H1 (cell line): ENCODE results near the gene ARL6IP6. TPM values are rescaled to one million over a fixed set of nuclear protein-coding genes. Genes with fewer than 3 reads are reported as not detected.

Experiments
- CTCF ChIA-PET: fragments of 300-600 bp; sonication (Branson Sonifier 250); formaldehyde crosslinking; loops from one replicate; lab custom pipeline; 2021; ENCODE audit not compliant: partially characterized antibody; lab: Charles Lee
- POLR2A ChIA-PET: fragments of 300-600 bp; sonication (Branson Sonifier 250); formaldehyde crosslinking; loops from one replicate; lab custom pipeline; 2021; ENCODE audit warnings: inconsistent platforms; ENCODE audit not compliant: partially characterized antibody; lab: Charles Lee
- DNase-seq, 2 experiments: peaks; one replicate each; pipeline versions ENCODE4 v3.0.0 to v3.0.0-alpha.2; 2010 to 2022; ENCODE audit warnings: low spot score in 2 of 2, low read depth in 1 of 2, mixed read lengths in 1 of 2
- FAIRE-seq: peaks from 2 replicates; lab custom pipeline; 2011; peaks lifted over from hg19 to GRCh38; lab: Jason Lieb, UNC
- H2AFZ ChIP-seq: 2 replicates; pipeline ENCODE4 v1.8.1; 2012; ENCODE audit warnings: low read length, inconsistent platforms
- H2AK5ac ChIP-seq: 2 replicates; pipeline ENCODE4 v1.6.1; 2013; ENCODE audit warnings: low read depth, low read length
- H2BK120ac ChIP-seq: replicated peaks from 2 replicates; pipeline ENCODE3; 2013; ENCODE audit warnings: low read depth, low read length, inconsistent platforms
- H2BK12ac ChIP-seq: 2 replicates; pipeline ENCODE4 v1.6.1; 2013; ENCODE audit warnings: low read depth, low read length
- H2BK15ac ChIP-seq: 2 replicates; pipeline ENCODE4 v1.6.1; 2013; ENCODE audit warnings: low read length
- H2BK20ac ChIP-seq: 2 replicates; pipeline ENCODE4 v1.6.1; 2013; ENCODE audit warnings: low read length
- H2BK5ac ChIP-seq: 2 replicates; pipeline ENCODE4 v1.6.1; 2013; ENCODE audit warnings: low read depth, low read length
- H3K14ac ChIP-seq: 2 replicates; pipeline ENCODE4 v1.6.1; 2013; ENCODE audit warnings: inconsistent platforms; ENCODE audit not compliant: insufficient read length
- H3K18ac ChIP-seq: 2 replicates; pipeline ENCODE4 v1.6.1; 2013; ENCODE audit warnings: low read length; ENCODE audit errors: extremely low read depth
- H3K23ac ChIP-seq: 2 replicates; pipeline ENCODE4 v1.6.1; 2013; ENCODE audit warnings: inconsistent platforms; ENCODE audit not compliant: insufficient read length
- H3K23me2 ChIP-seq: 2 replicates; pipeline ENCODE4 v1.6.1; 2013; ENCODE audit warnings: low read depth, low read length
- H3K27ac ChIP-seq: 2 replicates; pipeline ENCODE4 v1.6.1; 2011; ENCODE audit warnings: low read depth, low read length, inconsistent platforms
- H3K27me3 ChIP-seq, 4 experiments: replicated peaks in 1 of 4; 1 replicate in 1 of 4; 2 replicates in 3 of 4; pipeline versions ENCODE4 v1.6.1 to v1.8.1; 2011 to 2013; ENCODE audit warnings: low read length in 3 of 4, mild to moderate bottlenecking in 3 of 4, inconsistent platforms in 2 of 4, mixed read lengths in 2 of 4, moderate library complexity in 1 of 4; ENCODE audit not compliant: control insufficient read depth in 3 of 4, insufficient read depth in 3 of 4; ENCODE audit errors: extremely low read depth in 1 of 4
- H3K36me3 ChIP-seq, 4 experiments: 2 replicates each; pipeline versions ENCODE4 v1.6.1 to v1.8.1; 2011 to 2013; ENCODE audit warnings: mild to moderate bottlenecking in 4 of 4, low read length in 3 of 4, moderate library complexity in 2 of 4, control low read depth in 1 of 4, inconsistent platforms in 1 of 4; ENCODE audit not compliant: insufficient read depth in 4 of 4, control insufficient read depth in 2 of 4
- H3K4ac ChIP-seq: replicated peaks from 2 replicates; pipeline ENCODE3; 2013; ENCODE audit warnings: low read length, low read depth, mixed read lengths, inconsistent platforms; ENCODE audit not compliant: insufficient read length
- H3K4me1 ChIP-seq, 4 experiments: replicated peaks in 1 of 4; 1 replicate in 1 of 4; 2 replicates in 3 of 4; pipeline versions ENCODE4 v1.6.1 to v1.8.1; 2011 to 2013; ENCODE audit warnings: low read length in 3 of 4, inconsistent platforms in 2 of 4, mixed read lengths in 1 of 4; ENCODE audit not compliant: insufficient read depth in 4 of 4, control insufficient read depth in 3 of 4
- H3K4me2 ChIP-seq, 2 experiments: 2 replicates each; pipeline versions ENCODE4 v1.6.1 to v1.8.1; 2011 to 2013; ENCODE audit warnings: low read depth in 2 of 2, low read length in 2 of 2, control low read depth in 1 of 2, inconsistent platforms in 1 of 2, mild to moderate bottlenecking in 1 of 2; ENCODE audit not compliant: insufficient read depth in 1 of 2
- H3K4me3 ChIP-seq, 4 experiments: fragments of 200-600, 300-600 bp in 1 of 4; sonication (generic), shearing (Covaris generic), sonication (Bioruptor Twin) in 1 of 4; 2 replicates each; pipeline versions ENCODE4 v1.5.1 to v1.8.1; 2011 to 2016; ENCODE audit warnings: low read length in 4 of 4, low read depth in 3 of 4, control low read depth in 2 of 4, inconsistent platforms in 2 of 4, mild to moderate bottlenecking in 2 of 4, mixed read lengths in 1 of 4, moderate library complexity in 1 of 4; ENCODE audit not compliant: insufficient read depth in 2 of 4; ENCODE audit errors: extremely low read depth in 1 of 4
- H3K56ac ChIP-seq: replicated peaks from 2 replicates; pipeline ENCODE3; 2013; ENCODE audit warnings: low read depth, mild to moderate bottlenecking, mixed read lengths, low read length, inconsistent platforms; ENCODE audit not compliant: insufficient read length
- H3K79me1 ChIP-seq: 2 replicates; pipeline ENCODE4 v1.6.1; 2013; ENCODE audit warnings: low read depth, low read length, control low read depth
- H3K79me2 ChIP-seq, 2 experiments: 2 replicates each; pipeline versions ENCODE4 v1.6.1 to v1.8.1; 2012 to 2013; ENCODE audit warnings: low read length in 2 of 2, mild to moderate bottlenecking in 2 of 2, inconsistent platforms in 1 of 2; ENCODE audit not compliant: insufficient read depth in 2 of 2, control insufficient read depth in 1 of 2
- H3K9ac ChIP-seq, 4 experiments: replicated peaks in 1 of 4; 1 replicate in 1 of 4; 2 replicates in 3 of 4; pipeline versions ENCODE4 v1.6.1 to v1.8.1; 2011 to 2013; ENCODE audit warnings: low read depth in 3 of 4, low read length in 3 of 4, control low read depth in 2 of 4, mild to moderate bottlenecking in 2 of 4, moderate library complexity in 2 of 4, inconsistent platforms in 1 of 4; ENCODE audit errors: extremely low read depth in 1 of 4
- H3K9me3 ChIP-seq, 2 experiments: 2 replicates each; pipeline versions ENCODE4 v1.6.1 to v1.8.1; 2012 to 2013; ENCODE audit warnings: mild to moderate bottlenecking in 2 of 2, moderate library complexity in 2 of 2, control low read depth in 1 of 2, inconsistent platforms in 1 of 2, low read depth in 1 of 2, low read length in 1 of 2, mixed read lengths in 1 of 2; ENCODE audit not compliant: insufficient read depth in 2 of 2
- H4K20me1 ChIP-seq, 2 experiments: replicated peaks in 1 of 2; 2 replicates each; pipeline versions ENCODE3 to v1.8.1; 2011 to 2013; ENCODE audit warnings: inconsistent platforms in 2 of 2, low read length in 2 of 2, mild to moderate bottlenecking in 1 of 2; ENCODE audit not compliant: insufficient read depth in 2 of 2, control insufficient read depth in 1 of 2
- H4K5ac ChIP-seq: 2 replicates; pipeline ENCODE4 v1.6.1; 2013; ENCODE audit warnings: low read length, low read depth, mixed read lengths, inconsistent platforms; ENCODE audit not compliant: insufficient read length
- H4K8ac ChIP-seq: 2 replicates; pipeline ENCODE4 v1.8.0; 2013; ENCODE audit warnings: mild to moderate bottlenecking, moderate library complexity, low read length, inconsistent platforms; ENCODE audit not compliant: insufficient read depth; ENCODE audit errors: extremely low read depth
- H4K91ac ChIP-seq: replicated peaks from 2 replicates; pipeline ENCODE3; 2013; ENCODE audit warnings: low read length, mixed read lengths, inconsistent platforms; ENCODE audit not compliant: insufficient read length
- ATF3 ChIP-seq: IDR thresholded peaks from 2 replicates; pipeline ENCODE4 v1.6.1; 2011; ENCODE audit warnings: low read depth, mild to moderate bottlenecking, low read length; ENCODE audit not compliant: insufficient read depth
- E2F6 ChIP-seq: IDR thresholded peaks from 2 replicates; pipeline ENCODE4 v1.6.1; 2012; ENCODE audit warnings: inconsistent platforms
- EGR1 ChIP-seq: IDR thresholded peaks from 2 replicates; pipeline ENCODE4 v1.6.1; 2011; ENCODE audit warnings: low read depth, low read length, borderline replicate concordance
- GABPA ChIP-seq: IDR thresholded peaks from 2 replicates; pipeline ENCODE4 v1.6.1; 2011; ENCODE audit warnings: mild to moderate bottlenecking, low read length, moderate library complexity, borderline replicate concordance; ENCODE audit not compliant: insufficient read depth
- HDAC6 ChIP-seq: IDR thresholded peaks from one replicate; pipeline ENCODE4 v1.7.1; 2012; ENCODE audit warnings: low read depth, mild to moderate bottlenecking, inconsistent platforms, low read length, moderate library complexity
- JUND ChIP-seq: IDR thresholded peaks from 2 replicates; pipeline ENCODE4 v1.6.1; 2011; ENCODE audit warnings: mild to moderate bottlenecking, improper control_type of control experiment, low read length
- KDM1A ChIP-seq: fragments of 200-600, 300-600 bp; sonication (generic); IDR thresholded peaks from 2 replicates; pipeline ENCODE4 v1.7.1; 2016; ENCODE audit warnings: mild to moderate bottlenecking, low read length, borderline replicate concordance
- NRF1 ChIP-seq: IDR thresholded peaks from 2 replicates; pipeline ENCODE4 v1.6.1; 2011; ENCODE audit warnings: mild to moderate bottlenecking, low read depth, low read length, improper control_type of control experiment
- TAF1 ChIP-seq: IDR thresholded peaks from 2 replicates; pipeline ENCODE4 v1.6.1; 2011; ENCODE audit warnings: mild to moderate bottlenecking, low read depth, low read length
- TBP ChIP-seq: IDR thresholded peaks from 2 replicates; pipeline ENCODE4 v1.6.1; 2011; ENCODE audit warnings: low read depth, low read length, improper control_type of control experiment
- USF2 ChIP-seq: IDR thresholded peaks from 2 replicates; pipeline ENCODE4 v1.6.1; 2011; ENCODE audit warnings: low read length, improper control_type of control experiment
- YY1 ChIP-seq: IDR thresholded peaks from 2 replicates; pipeline ENCODE4 v1.6.1; 2011; ENCODE audit warnings: low read depth, mild to moderate bottlenecking, low read length
- WGBS, 2 experiments: shearing (Covaris generic) in 1 of 2; methylation state at CpG; one replicate each; pipeline versions ENCODE4 v1.1.6 to v1.1.7; 2013 to 2015; ENCODE audit warnings: low lambda C conversion rate in 2 of 2, mixed read lengths in 2 of 2, inconsistent platforms in 1 of 2, low coverage in 1 of 2, missing lambda C conversion rate in 1 of 2; ENCODE audit not compliant: insufficient replicate concordance in 2 of 2, insufficient coverage in 1 of 2, insufficient read length in 1 of 2; ENCODE audit errors: extremely low coverage in 1 of 2, missing lambda C conversion rate in 1 of 2; 5-methylcytosine and 5-hydroxymethylcytosine counted together
- polyA plus RNA-seq, 7 experiments: library from polyadenylated mRNA; depleted of rRNA in 3 of 7; stranded (reverse) in 5 of 7; unstranded in 2 of 7; fragments of >200 nt in 5 of 7; fragments of 200-250 nt in 2 of 7; gene quantifications; 1 replicate in 5 of 7; 2 replicates in 1 of 7; 4 replicates in 1 of 7; pipeline versions ENCODE4 v1.2.1 to v1.2.3, GENCODE V29; 2011 to 2013; ENCODE audit warnings: missing spikeins in 2 of 7, mixed read lengths in 2 of 7
- total RNA-seq: library from RNA; stranded (reverse); fragmentation: NEBNext Ultra II Directional; extraction: Animal tissue kit (Norgen Biotek cat#: 25700); gene quantifications from 2 replicates; pipeline ENCODE4 v1.2.1, GENCODE V29; 2021

The ARL6IP6 gene
- total and polyA plus RNA-seq, 2 of the 8 experiments (the other 6 are each of a cell fraction or from before 2014, with no cell fraction given) = 47.3 to 92.9 TPM

GRCh38 chr2:152782171-152782570 lies 63.8 kb downstream of the ARL6IP6 start:
- Histone ChIP-seq H3K9ac (no peak overlapping the region), H3K23ac (no peak overlapping the region), H2AK5ac (no peak overlapping the region), H4K5ac (no peak overlapping the region), H2AFZ (no peak overlapping the region), H3K36me3 (no peaks in the 10 kb centered on the region), H3K18ac (no peak overlapping the region), H3K14ac (no peak overlapping the region), H4K20me1 (no peaks in the 10 kb centered on the region), H3K56ac (no peak overlapping the region), H3K9me3 (0 out of 4 replicates have a peak, but pooled peaks cover 7 to 10% of the 10 kb centered on the region in 2 experiments), H3K79me1 (no peaks in the 10 kb centered on the region), H3K27me3 (no peaks in the 10 kb centered on the region), H3K27ac (no peak overlapping the region), H3K4me1 (no peaks in the 10 kb centered on the region), H2BK120ac (no peak overlapping the region), H4K91ac (no peak overlapping the region), H3K4me2 (no peak overlapping the region), H3K79me2 (no peaks in the 10 kb centered on the region), H2BK15ac (no peak overlapping the region), H2BK5ac (no peak overlapping the region), H3K4ac (no peak overlapping the region), H3K4me3 (no peak overlapping the region), H4K8ac (no peak overlapping the region), H2BK12ac (no peak overlapping the region), H2BK20ac (no peak overlapping the region), H3K23me2 (no peaks in the 10 kb centered on the region; the same call in 1 of the 2 replicates)
- WGBS, 2 experiments = 84% methylated on average over 2 of the region's 2 CpGs; no CpG with 5 or more reads in 1 of the 2 experiments
- no peak for DNase-seq
- no peak for FAIRE-seq
- ChIA-PET CTCF (no interaction called here), POLR2A (no interaction called here)
- no peak for TF ChIP-seq KDM1A
- no peak for TF ChIP-seq ATF3
- no peak for TF ChIP-seq GABPA
- TF ChIP-seq TBP = no peak
- no peak for TF ChIP-seq NRF1
- no peak for TF ChIP-seq USF2
- TF ChIP-seq HDAC6 = no peak
- no peak for TF ChIP-seq YY1
- no peak for TF ChIP-seq TAF1
- no peak for TF ChIP-seq E2F6
- TF ChIP-seq JUND = no peak
- no peak for TF ChIP-seq EGR1
